Breast epithelium (tissue), 3 donors: ENCODE results near the gene NDUFS1.

Experiments used
- CTCF ChIP-seq, 3 donors: fragments of 450-650 bp; IDR thresholded peaks; one replicate each; pipeline ENCODE4 v1.5.1; 2016 to 2017; ENCODE audit warnings: antibody characterized with exemption in 3 of 3, mild to moderate bottlenecking in 3 of 3, moderate library complexity in 3 of 3
- POLR2A ChIP-seq: fragments of 450-650 bp; IDR thresholded peaks from one replicate; pipeline ENCODE4 v1.6.1; 2016; ENCODE audit warnings: antibody characterized with exemption, mild to moderate bottlenecking, moderate library complexity
- POLR2AphosphoS5 ChIP-seq, 3 donors: sonication (generic); formaldehyde crosslinking; IDR thresholded peaks; one replicate each; pipeline ENCODE4 v1.6.1; 2017; ENCODE audit warnings: antibody characterized with exemption in 3 of 3

GRCh38 chr2:206116278-206116677 is 43.0 kb downstream of the NDUFS1 start:
- TF ChIP-seq CTCF (IDR thresholded peaks at IDR 0.05) (no peak), POLR2AphosphoS5 (IDR thresholded peaks at IDR 0.05) (no peak), POLR2A (no peak)
